Activated T-cell treated with anti-CD3 and anti-CD28 coated beads, Interleukin-2, amount 50 U/mL, for 72 hours (primary cell): Measurements from ENCODE around the gene FHIT. TPM values are rescaled to one million over a fixed set of nuclear protein-coding genes. Genes with fewer than 3 reads are reported as not detected.

Experiments used
- ATAC-seq, 2 donors: fragments of 150-1000 bp; cut with Tn5 transposase; replicated peaks in 1 of 2; 2 replicates each; pipeline ENCODE4 v1.10.0; 2021; ENCODE audit warnings: moderate library complexity in 2 of 2, mild to moderate bottlenecking in 1 of 2
- DNase-seq, 2 donors: peaks; one replicate each; pipeline ENCODE4 v3.0.0; 2021 to 2022; ENCODE audit warnings: mixed read lengths in 1 of 2
- H3K27ac Mint-ChIP-seq: one replicate; pipeline ENCODE4 v1.8.0; 2022; ENCODE audit warnings: mild to moderate bottlenecking, moderate library complexity, mixed read lengths
- H3K27me3 Mint-ChIP-seq: one replicate; pipeline ENCODE4 v1.8.0; 2022; ENCODE audit warnings: low read depth, mixed read lengths
- H3K36me3 Mint-ChIP-seq, 2 donors: one replicate each; pipeline ENCODE4 v1.8.0; 2022; ENCODE audit warnings: mixed read lengths in 2 of 2, mild to moderate bottlenecking in 1 of 2; ENCODE audit not compliant: insufficient read depth in 2 of 2
- H3K4me1 Mint-ChIP-seq: one replicate; pipeline ENCODE4 v1.8.0; 2022; ENCODE audit warnings: low read depth, mixed read lengths
- H3K4me3 Mint-ChIP-seq, 2 donors: one replicate each; pipeline ENCODE4 v1.8.0; 2022; ENCODE audit warnings: mild to moderate bottlenecking in 2 of 2, mixed read lengths in 2 of 2, moderate library complexity in 2 of 2
- H3K9me3 Mint-ChIP-seq, 2 donors: one replicate each; pipeline ENCODE4 v1.8.0; 2022; ENCODE audit warnings: mixed read lengths in 2 of 2
- total RNA-seq, 2 donors: library from RNA; stranded (reverse); gene quantifications; one replicate each; pipeline ENCODE4 v1.2.3, GENCODE V29; 2022

Gene FHIT
- total RNA-seq, 2 donors from 2014 or later: 48.2 to 54.9 TPM

DNA sequence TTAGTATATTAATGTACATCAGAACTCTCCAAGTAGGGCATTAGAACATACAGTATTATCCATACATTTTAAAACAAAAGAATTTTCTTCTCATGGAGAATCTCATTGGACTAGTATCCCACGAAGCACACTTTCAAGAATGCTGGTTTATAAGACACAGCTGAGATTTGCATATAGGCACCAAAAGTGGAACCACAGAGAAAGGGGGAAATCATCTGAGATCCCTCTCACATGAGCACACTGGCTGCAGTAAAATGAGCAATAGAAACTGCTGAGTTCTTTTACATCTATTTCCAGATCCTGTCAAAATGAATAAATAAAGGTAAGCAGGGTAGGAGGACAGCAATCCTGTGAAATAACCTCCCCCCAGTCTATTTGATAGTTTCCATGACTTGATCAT, 665.3 kb downstream of the FHIT start:
- H3K36me3 Mint-ChIP-seq: no peaks in the 10 kb centered on the region
- H3K27ac Mint-ChIP-seq: no peak overlapping the region
- H3K4me3 Mint-ChIP-seq: no peak overlapping the region
- peaks cover 0 to 4% of the 10 kb centered on the region in 2 donors for H3K9me3 Mint-ChIP-seq
- ATAC-seq (no peak), DNase-seq (no peak)
- H3K4me1 Mint-ChIP-seq: no peaks in the 10 kb centered on the region
- no peaks in the 10 kb centered on the region for H3K27me3 Mint-ChIP-seq

DNA sequence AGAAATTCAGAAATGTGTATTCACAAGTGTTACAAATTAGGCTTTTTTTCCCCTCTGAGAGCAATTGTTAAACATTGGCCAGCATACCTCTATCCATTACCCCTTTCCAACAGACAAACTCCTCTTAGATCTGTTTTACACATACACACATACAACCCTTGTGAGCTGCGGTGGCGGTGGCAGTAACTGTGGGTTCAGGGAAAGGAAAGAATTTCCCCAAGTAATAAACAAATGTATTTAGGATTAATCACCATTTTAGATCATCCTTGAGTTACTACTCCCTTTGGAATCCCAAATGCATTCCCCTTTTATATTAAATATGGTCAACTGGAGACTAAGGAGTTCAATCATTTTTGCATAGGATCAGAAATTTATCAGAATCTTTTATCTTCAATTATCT, 667.0 kb downstream of the FHIT start:
- H3K9me3 Mint-ChIP-seq: peaks cover 0 to 4% of the 10 kb centered on the region in 2 donors
- no peak for ATAC-seq
- no peak overlapping the region for H3K4me3 Mint-ChIP-seq
- no peak for DNase-seq
- no peaks in the 10 kb centered on the region for H3K27me3 Mint-ChIP-seq
- no peaks in the 10 kb centered on the region for H3K4me1 Mint-ChIP-seq
- H3K27ac Mint-ChIP-seq: no peak overlapping the region
- H3K36me3 Mint-ChIP-seq: no peaks in the 10 kb centered on the region

DNA sequence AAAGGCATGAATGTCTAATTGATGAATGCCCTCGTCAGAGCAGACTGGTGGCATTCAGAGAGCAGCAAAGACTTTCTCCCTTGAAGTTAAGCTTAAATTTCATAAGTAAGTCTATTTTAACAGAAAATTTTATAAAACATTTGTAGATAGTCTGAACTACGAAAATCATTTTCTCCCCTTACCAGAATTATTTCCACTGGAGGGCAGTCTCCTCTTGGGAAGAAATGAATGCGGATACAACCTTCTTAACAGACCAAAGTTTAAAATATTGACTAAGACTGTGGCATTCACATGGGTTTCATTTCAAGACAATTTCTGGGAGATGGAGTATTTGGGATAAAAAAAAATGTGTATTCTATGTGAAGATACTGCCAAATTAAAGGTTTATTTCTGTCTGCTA, 669.0 kb downstream of the FHIT start:
- ATAC-seq: no peak
- Mint-ChIP-seq H3K4me1 (no peaks in the 10 kb centered on the region), H3K9me3 (peaks cover 0 to 4% of the 10 kb centered on the region in 2 donors), H3K27ac (no peak overlapping the region), H3K4me3 (no peak overlapping the region), H3K36me3 (no peaks in the 10 kb centered on the region), H3K27me3 (no peaks in the 10 kb centered on the region)
- no peak for DNase-seq

DNA sequence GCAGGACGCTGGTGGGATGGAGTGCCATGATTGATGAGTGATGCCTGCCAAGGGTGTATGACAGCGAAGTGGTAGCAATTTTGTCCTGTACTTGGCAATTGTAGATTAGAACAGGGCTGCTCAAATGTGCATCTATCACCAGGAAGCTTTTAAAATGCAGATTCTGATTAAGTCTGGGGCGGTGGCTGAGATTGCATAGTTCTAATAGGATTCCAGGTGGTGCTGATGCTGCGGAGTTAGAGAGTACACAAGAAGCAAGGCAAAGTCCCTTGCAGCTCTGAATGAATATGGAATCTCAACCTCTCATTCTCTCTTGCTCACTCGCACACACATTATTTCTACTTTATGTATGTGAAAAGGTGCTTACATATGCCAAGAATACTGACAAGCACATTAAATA, 670.4 kb downstream of the FHIT start:
- H3K27me3 Mint-ChIP-seq: no peaks in the 10 kb centered on the region
- no peak for ATAC-seq

DNA sequence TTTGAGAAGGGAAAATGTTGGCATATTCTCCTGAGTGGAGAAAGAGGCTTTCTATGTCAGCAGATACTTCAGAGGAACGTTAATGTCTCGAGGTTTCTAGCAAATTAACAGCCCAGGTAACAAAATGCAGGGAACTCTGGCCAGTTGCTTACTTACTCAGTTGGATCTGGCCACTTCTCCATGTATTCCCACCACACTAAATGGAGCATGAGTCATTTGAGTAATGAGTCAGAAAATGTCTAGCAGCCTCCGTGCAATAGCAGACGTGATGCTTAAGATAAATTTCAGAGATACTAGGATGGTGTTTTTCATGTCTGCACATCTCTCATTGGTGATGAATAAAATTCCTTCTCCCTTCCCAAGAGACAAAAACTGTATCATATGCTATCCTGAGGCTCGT, 671.5 kb downstream of the FHIT start:
- no peaks in the 10 kb centered on the region for H3K36me3 Mint-ChIP-seq
- no peaks in the 10 kb centered on the region for H3K9me3 Mint-ChIP-seq

More for the DNA sequence above, 670.4 kb downstream of the FHIT start:
- Mint-ChIP-seq H3K4me3 (no peak overlapping the region), H3K9me3 (no peaks in the 10 kb centered on the region), H3K4me1 (no peaks in the 10 kb centered on the region), H3K27ac (no peak overlapping the region), H3K36me3 (no peaks in the 10 kb centered on the region)
- DNase-seq: no peak

DNA sequence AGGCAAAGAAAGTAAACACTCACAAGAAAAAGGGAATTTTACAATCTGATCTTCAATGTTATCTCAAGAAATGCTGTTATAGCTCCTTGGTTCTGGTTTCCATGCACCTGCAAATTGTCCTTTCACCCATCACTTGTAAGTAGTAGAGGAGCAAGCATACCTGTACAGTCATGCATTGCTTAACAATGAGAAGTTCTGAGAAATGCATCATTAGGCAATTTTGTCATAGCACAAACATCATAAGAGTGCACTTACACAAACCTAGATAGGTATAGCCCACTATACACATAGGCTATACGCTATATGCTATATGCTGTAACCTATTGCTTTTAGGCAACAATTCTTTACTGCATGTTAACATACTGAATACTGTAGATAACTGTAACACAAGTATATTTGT, 672.3 kb downstream of the FHIT start:
- ATAC-seq (no peak), DNase-seq (no peak)
- Mint-ChIP-seq H3K36me3 (no peaks in the 10 kb centered on the region), H3K4me1 (no peaks in the 10 kb centered on the region), H3K9me3 (no peaks in the 10 kb centered on the region), H3K4me3 (no peak overlapping the region), H3K27ac (no peak overlapping the region), H3K27me3 (no peaks in the 10 kb centered on the region)

More for the DNA sequence above, 671.5 kb downstream of the FHIT start:
- no peaks in the 10 kb centered on the region for H3K27me3 Mint-ChIP-seq
- no peak overlapping the region for H3K4me3 Mint-ChIP-seq
- no peaks in the 10 kb centered on the region for H3K4me1 Mint-ChIP-seq
- no peak overlapping the region for H3K27ac Mint-ChIP-seq
- DNase-seq (no peak), ATAC-seq (no peak)

DNA sequence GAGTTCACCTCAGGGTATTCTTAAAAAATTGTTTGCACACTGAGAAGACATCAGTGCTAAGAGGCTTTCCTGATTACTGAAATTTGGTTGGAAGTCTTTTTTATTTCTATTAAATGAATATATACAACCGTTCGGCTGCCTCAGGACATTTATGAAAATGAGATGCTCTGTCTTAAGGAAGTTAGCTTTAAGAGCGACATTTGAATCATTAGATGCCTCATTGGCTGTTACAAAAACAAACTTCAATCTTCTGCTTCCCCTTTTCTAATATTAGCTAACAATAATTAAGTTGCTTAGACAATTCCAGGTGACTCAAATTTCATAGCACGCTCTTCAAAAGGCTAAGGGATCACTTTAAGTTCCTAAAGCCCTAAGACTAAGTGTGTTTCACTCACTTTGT, 673.7 kb downstream of the FHIT start:
- H3K36me3 Mint-ChIP-seq: no peaks in the 10 kb centered on the region
- no peak for DNase-seq
- H3K4me1 Mint-ChIP-seq: no peaks in the 10 kb centered on the region
- no peak for ATAC-seq
- no peaks in the 10 kb centered on the region for H3K27me3 Mint-ChIP-seq
- H3K27ac Mint-ChIP-seq: no peak overlapping the region
- H3K4me3 Mint-ChIP-seq: no peak overlapping the region
- H3K9me3 Mint-ChIP-seq: no peaks in the 10 kb centered on the region

DNA sequence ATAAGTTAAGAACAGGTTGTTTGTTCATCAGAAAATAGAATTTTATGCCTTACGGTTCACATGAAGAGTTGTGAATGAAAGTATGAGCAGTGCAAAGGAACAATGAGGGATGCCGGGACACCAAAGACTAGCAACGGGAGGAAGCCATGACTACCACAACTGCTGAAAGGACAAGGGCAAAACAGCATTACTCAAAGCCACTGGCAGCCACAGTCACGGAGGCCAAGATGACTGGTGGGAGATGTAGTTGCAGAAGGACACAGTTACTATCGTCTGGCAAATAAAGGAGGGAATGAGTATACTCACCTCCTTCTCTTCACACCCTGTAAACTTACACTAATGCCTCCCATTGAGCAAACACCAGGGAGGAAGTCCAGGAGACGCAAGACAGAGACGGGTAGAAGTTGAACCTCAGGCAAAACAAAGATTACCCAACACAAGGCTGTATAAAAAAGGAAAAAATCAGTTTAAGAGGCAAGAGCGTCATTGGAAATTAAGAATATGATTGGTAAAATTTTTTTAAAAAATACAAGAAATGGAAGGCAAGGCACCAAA, 675.5 kb downstream of the FHIT start:
- DNase-seq (no peak), ATAC-seq (no peak)
- no peaks in the 10 kb centered on the region for H3K27me3 Mint-ChIP-seq
- no peaks in the 10 kb centered on the region for H3K36me3 Mint-ChIP-seq
- H3K4me3 Mint-ChIP-seq: no peak overlapping the region
- no peaks in the 10 kb centered on the region for H3K9me3 Mint-ChIP-seq
- H3K27ac Mint-ChIP-seq: no peak overlapping the region
- H3K4me1 Mint-ChIP-seq: no peaks in the 10 kb centered on the region

DNA sequence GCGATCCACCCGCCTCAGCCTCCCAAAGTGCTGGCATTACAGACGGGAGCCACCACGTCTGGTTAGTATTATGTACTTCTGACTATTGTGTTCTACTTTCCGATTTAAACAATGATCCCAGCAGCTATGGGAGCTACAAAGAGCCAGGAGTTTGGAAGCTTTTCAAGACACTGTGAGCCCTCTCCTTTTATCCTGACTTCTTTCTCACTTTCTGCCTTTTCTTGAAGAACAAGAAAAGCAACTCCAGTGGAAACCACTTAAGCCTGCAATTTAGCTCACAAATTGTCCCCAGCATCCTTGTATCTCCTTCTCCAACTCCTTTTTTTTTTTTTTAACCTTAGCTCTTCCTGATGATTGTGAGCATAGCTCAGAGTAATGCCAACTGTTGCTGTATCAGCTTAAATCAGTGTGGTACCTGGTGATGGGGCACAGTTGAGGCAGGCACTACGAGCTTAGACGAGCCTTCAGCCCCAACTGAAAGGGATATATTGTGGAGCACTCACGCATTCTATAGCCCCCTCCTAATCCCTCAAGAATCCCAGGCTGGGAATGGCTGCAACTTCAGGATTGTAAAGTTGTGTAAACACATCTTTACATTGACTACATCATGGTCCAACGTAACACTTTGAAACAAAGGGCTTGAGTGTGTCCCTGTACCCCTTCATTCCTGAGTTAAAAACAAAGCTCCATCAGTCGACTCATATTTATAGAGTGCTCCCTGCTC, 677.0 kb downstream of the FHIT start:
- H3K4me1 Mint-ChIP-seq: no peaks in the 10 kb centered on the region
- no peak overlapping the region for H3K4me3 Mint-ChIP-seq
- no peaks in the 10 kb centered on the region for H3K27me3 Mint-ChIP-seq
- H3K36me3 Mint-ChIP-seq: no peaks in the 10 kb centered on the region
- H3K9me3 Mint-ChIP-seq: no peaks in the 10 kb centered on the region
- DNase-seq (no peak), ATAC-seq (no peak)
- H3K27ac Mint-ChIP-seq: no peak overlapping the region

DNA sequence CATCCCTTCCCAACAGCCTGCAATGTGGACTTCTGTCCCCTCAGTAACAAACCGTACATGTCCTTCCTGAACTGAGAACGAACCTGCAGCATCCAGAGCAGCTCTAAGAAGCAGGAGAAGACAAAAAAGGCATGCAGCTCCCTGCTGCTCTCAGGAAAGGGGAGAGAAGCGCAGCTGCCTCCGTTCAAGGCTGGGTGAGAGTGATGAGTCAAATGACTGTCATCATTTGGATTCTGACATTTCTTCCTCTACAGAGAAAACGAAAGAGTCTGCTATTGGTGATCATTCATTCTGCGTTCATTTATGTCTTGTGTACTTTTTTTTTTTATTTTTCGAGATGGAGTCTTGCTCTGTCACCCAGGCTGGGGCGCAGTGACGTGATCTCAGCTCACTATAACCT, 677.8 kb downstream of the FHIT start:
- no peaks in the 10 kb centered on the region for H3K27me3 Mint-ChIP-seq
- ATAC-seq (peak in 1 of 2 donors; percentile 45), DNase-seq (no peak)
- no peaks in the 10 kb centered on the region for H3K4me1 Mint-ChIP-seq
- H3K4me3 Mint-ChIP-seq: no peak overlapping the region
- H3K9me3 Mint-ChIP-seq: no peaks in the 10 kb centered on the region
- no peak overlapping the region for H3K27ac Mint-ChIP-seq
- H3K36me3 Mint-ChIP-seq: no peaks in the 10 kb centered on the region

DNA sequence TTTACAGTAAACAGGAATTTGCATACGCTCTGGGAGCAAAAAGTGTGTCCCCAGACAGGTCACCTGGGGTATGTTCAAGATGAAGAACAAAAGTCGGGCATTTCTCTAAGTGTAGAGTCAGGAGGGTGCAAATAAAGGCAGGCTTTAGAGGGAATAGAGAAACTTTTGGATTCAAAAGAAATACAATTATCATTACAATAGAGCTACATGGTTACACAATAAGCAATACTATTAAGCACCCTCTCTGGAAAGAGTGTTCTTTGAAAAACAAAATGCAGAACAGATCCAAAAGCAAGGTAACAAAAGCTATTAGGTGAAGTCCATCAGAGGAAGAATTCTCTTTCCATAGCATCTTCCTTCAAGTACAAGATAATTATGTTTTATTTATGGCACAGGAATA, 679.7 kb downstream of the FHIT start:
- ATAC-seq: no peak
- DNase-seq: no peak
- Mint-ChIP-seq H3K27me3 (no peaks in the 10 kb centered on the region), H3K4me3 (no peak overlapping the region), H3K4me1 (no peaks in the 10 kb centered on the region), H3K36me3 (peaks cover 3 to 4% of the 10 kb centered on the region in 2 donors), H3K9me3 (peaks cover 0 to 2% of the 10 kb centered on the region in 2 donors), H3K27ac (no peak overlapping the region)

DNA sequence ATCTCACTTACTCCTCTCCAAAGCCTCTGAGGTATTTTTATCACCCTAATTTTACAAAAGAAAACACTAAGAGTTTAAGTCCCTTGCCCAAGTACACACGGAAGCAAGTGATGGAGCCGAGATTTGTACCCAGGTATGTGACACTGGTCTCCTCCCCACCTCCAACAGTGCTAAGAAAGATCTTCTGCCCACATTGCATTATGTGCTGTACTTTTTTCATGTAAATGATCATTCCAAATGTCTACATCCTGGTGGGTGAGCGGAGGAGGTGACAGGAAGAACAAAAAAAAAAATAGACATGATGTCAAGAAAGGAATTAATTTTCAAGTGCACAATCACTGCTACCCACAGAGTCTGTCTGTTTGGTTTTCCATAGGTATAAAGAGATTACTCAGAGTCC, 694.1 kb downstream of the FHIT start:
- peaks cover 19% of the 10 kb centered on the region for H3K4me1 Mint-ChIP-seq
- no peaks in the 10 kb centered on the region for H3K27me3 Mint-ChIP-seq
- no peak for DNase-seq
- H3K9me3 Mint-ChIP-seq: peaks cover 0 to 1% of the 10 kb centered on the region in 2 donors
- H3K4me3 Mint-ChIP-seq: no peak overlapping the region
- H3K36me3 Mint-ChIP-seq: no peaks in the 10 kb centered on the region
- ATAC-seq: no peak
- H3K27ac Mint-ChIP-seq: no peak overlapping the region

DNA sequence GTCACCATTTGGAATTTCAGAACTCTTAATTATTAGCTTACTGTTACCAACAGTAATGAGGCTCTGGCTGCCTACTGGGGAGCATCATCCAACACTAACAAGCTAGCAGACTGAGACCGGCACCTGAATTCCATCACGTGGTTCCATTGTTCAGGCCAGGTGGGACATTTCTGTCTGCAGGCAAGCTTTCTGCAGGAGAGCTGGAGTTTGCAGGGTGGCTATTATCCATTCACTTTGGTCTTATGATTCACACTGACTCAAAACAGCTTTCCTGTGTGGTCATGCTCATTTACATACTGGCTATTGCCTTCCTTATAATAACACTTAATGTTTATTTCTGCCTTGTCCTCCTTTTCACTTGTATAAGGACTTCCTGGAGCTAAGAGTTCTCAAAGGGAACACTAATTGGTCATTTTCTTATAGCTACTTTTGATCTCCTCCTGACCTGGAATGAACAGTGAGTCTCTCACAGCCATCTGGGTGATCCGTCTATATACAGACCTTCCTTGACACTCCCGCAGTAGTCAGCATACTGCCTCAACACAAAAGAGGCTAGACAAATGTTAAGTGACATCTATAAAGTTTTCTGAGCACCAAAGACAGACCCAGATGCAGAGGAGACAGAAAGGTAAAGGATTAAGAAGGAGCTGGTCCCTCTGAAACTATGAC, 695.4 kb downstream of the FHIT start:
- ATAC-seq (peak; percentile 59 to 63), DNase-seq (peak; percentile 1 to 3)
- Mint-ChIP-seq H3K36me3 (peaks cover 1 to 2% of the 10 kb centered on the region in 2 donors), H3K4me1 (peaks cover 32% of the 10 kb centered on the region), H3K27me3 (no peaks in the 10 kb centered on the region), H3K4me3 (no peak overlapping the region), H3K27ac (no peak overlapping the region), H3K9me3 (no peaks in the 10 kb centered on the region)
